NCI-H2196 (cell line): ENCODE measurements around the gene ERCC6.

ENCODE experiments used
- DNase-seq: peaks from one replicate; lab custom pipeline; 2025; ENCODE audit not compliant: unreplicated experiment; lab: John Stamatoyannopoulos, UW

The ERCC6 gene

DNA sequence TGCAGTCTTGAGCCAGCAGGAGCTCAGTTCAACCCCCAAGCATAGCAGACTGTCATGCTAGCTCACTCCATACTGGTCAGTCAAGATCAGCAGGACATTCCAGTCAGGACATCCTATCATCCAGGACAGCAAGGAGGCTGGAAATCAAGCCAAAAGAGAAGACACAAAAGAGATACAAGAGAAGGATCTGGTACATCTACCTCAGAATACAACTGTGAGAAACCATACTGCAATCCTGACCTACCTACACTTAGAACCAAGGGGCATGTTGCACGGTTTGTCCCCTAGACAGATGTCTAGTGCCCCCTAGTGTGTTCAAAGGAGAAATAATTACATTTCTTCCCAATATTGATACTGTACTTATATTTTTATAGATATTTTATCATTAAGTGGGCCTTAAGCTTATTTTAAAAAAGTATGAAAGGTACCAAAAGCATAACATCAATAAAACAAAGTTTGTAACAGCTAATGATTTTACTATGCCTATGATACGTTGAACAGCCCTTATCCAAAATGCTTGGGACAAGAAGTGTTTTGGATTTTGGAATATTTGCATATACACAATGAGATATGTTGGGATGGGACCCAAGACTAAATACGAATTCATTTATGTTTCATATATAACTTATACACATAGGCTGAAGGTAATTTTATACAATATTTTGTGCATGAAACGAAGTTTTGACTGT is 26.7 kb downstream of the ERCC6 start:
- peak; percentile 4 for DNase-seq

DNA sequence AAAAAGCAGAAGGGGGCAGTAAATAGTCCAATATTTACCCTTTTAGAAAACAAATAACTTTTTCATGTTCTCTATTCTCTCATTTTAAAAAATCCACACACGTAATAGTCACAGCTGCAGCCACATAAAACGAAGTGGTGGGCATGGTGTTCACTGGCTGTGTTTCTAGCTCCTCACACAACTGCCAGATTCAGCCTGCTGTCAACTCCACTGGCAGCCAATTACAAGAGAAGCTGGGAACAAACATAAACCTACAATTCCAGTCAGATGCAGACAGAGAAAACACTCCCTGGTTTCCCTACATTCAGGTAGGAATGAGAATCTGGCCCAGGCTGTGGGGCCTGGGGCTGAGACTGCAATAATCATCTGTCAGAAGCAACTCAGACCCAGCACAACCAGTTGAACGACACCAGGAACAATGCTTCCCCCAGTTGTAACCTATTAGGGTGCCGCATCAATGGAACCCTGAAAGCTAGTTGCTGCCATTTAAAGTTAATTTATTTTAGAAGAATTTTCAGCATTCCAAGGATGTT is 29.1 kb downstream of the ERCC6 start:
- DNase-seq: no peak

DNA sequence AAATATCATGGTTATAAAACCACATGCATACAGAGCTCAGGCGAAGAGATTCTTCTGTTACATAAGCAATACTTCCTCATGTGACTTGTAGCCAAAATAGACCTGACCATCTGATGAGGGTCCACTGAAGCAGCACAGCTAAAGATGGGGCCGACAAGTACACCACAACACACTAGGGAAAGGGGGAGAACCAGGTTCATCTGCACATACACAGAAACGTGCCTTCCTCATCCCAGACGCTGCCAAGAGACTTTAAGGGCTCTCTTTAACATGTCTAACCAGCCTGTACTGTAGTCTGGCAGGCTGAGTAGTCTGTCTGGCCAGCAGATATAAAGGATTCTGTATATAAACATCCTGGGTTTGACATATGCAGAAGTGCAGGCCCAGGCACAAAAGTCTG is 30.3 kb downstream of the ERCC6 start:
- no peak for DNase-seq

GRCh38 chr10:49508249-49508648 is 30.7 kb downstream of the ERCC6 start:
- DNase-seq: no peak

GRCh38 chr10:49505589-49505988 is 33.3 kb downstream of the ERCC6 start:
- DNase-seq: no peak

DNA sequence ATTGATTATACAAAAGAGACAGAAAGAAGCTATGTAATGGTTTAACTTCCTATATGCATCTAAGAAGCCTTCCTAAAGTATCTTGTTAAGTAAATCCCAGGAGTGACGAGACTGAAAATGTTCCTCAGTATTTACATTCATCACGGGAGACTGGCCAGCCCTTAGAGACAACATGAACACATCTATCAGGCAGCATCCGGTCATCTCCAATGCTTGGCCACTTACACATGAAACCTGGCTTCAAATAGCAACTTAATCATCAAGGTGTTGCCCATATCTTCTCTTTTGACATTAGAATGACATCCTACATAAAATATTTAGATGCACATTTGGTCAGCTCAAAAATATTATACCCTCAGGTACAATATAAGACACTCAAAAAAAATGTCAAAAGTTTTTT is 33.8 kb downstream of the ERCC6 start:
- DNase-seq: no peak

- DNase-seq: no peak
These were observed 34.4 kb downstream of the ERCC6 start for GRCh38 chr10:49504528-49504927.

DNA sequence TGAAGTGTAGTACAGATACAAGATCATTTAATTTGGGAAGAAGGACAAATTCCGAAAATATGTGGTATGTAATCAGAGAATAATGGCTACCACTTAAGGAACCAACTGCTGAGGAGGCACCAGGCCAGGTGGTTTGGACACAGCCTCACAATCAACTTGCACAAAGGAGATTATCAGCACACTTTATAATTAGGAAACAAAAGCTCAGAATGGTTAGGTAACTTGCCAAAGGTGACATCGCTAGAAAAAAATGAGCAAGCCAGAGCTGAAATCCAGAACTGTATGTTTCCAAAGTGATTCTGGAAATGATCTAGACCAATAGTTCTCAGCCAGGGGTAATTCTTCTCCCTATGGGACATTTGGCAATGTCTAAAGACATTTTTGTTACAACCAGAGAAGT is 36.6 kb downstream of the ERCC6 start:
- no peak for DNase-seq

DNA sequence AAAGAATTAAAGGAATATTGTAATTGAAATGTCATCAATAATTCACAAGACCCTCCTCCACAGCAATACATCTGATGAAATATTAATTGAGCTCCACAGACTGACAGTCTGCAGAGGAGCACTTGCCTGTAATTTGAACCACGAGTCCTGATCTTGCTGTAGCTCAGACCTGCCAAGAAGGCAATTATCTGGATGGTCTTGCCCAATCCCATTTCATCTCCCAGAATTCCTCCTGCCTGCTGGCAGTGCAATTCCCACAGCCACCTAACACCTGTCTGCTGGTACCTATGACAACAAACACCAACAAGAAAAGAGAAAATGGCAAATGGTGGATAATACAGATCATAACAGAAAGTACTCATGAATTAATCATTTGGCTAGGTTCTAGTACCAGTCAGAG is 38.5 kb downstream of the ERCC6 start:
- peak; percentile 58 for DNase-seq

- DNase-seq: no peak
These were observed 39.5 kb downstream of the ERCC6 start for GRCh38 chr10:49499305-49499851.

DNA sequence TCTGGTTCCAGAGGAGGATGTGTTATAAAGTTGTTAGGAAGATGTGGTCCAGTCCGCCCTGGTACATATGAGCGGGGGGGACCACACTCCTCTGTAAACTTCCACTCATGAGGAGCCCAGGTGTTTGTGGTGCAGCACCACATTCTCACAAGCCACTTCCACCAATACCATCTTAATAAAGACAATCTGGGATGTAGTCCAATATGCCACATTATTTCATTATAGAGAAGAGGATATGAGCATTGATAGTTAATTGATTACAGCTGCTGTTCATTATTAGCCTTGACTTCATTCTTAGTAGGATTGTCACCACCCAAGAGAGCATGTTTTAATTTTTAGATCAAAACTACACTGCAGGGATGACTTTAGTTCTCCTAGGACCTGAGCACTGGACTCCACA is 40.5 kb downstream of the ERCC6 start:
- no peak for DNase-seq

DNA sequence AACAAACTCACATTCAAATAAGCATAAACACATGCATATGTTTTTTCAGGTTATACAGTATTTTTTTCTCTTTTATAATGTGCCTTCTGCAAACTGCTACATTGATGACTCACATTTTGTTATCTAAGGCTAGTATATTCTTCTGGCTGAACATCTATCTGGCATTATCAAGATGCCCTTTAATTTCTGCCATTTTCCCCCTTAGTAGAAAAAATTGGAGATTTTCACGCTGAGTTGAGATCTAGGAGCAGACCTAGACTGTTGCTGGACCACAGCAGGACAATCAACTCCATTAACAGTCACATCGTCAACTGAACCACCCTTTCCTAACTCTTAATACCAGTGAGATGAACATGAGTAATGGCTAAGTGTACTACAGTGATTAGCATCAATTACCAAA is 41.6 kb downstream of the ERCC6 start:
- no peak for DNase-seq

DNA sequence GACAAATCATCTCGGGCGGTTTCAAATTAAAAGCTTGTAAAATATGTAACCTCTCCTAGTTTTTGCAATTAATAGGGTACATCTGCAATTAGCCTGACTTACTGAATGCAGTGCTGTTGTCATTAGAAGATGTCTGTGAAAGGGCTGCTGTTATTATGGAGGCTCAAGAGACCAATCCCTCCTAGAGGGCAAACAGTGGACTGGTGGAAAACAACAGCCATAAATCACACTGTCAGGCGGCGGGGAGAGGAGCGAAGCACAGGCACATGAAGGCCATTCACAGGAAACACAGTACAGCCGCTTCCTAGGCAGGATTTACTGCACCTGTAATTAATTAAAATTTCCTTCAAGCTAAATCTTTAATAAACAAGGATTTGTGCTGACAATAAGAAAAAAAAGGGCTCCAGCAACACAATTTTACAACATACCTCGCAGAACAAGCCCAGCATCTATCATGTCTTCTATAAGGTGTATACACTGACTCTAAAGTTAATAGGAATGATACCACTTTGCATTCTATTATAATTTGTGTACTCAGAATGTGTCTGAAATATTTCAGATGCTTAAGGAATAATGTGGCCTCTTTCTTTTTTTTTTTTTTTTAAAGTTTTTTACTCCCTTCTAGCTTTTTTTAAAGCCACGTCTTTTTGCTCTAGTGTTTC is 50.7 kb downstream of the ERCC6 start:
- DNase-seq: no peak

DNA sequence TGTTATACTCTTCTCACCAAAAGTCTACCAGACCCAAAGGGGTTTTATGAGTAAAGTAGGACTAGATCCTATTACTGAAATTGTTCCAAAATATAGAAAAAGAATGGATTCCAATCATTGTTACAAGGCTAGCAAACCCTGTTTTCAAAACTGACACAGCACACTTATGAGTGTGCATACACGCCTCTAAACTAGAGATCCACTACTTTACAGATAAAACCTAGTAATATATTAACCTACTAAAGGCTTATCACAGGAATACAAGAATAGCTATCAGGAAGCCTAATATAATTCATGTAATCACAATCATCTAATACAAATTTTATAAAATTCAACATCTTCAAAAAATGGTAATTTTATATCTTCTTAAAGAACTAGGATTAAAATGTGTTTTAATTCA is 52.2 kb downstream of the ERCC6 start:
- no peak for DNase-seq

DNA sequence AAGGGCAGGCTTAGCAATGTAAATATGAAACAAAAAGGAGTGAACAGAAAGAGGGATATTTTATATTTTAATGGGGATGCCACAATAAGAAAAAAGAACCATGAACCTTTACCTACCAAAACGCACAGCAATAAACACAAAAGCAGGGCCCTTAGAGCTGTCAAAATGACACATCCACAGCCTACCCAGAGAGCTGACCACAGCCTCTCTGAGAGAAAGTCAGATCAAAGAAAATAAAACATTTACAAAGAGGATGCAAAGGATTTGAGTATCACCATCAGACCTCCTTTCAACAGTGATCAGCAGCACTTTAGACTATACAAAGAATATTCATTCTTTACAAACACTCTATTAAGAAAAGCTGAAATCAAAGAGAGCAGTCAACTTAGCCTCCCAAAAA is 52.9 kb downstream of the ERCC6 start:
- DNase-seq: no peak

DNA sequence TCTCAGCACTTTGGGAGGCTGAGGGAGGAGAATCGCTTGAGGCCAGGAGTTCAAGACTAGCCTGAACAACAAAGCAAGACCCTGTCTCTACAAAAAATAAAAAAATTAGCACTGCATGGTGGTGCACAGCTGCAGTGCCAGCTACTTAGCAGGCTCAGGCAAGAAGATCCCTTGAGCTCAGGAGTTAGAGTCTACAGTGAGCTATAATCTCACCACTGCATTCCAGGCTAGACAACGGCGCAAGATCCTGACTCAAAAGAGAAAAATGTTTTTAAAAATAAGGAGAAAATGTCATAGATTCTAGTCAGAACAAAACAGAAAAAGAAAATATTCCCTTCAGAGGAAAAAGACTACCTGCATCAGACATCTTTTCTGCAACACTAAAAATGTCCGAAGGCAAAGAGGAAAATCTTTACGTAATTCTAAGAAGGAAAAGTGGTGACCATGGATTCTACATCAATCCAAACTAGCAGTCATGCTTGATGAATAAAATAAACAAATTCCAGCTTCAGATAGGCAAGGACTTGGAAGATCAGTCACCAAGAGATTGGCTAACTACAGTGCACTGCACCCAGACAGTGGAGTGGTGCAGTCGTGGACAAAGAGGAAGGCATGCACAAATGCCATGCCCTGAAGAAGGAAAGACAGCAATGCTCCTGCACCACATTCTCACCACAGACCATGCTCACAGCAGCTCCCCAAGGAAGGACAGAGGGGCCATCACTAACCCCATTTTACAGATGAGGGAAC is 54.3 kb downstream of the ERCC6 start:
- no peak for DNase-seq

DNA sequence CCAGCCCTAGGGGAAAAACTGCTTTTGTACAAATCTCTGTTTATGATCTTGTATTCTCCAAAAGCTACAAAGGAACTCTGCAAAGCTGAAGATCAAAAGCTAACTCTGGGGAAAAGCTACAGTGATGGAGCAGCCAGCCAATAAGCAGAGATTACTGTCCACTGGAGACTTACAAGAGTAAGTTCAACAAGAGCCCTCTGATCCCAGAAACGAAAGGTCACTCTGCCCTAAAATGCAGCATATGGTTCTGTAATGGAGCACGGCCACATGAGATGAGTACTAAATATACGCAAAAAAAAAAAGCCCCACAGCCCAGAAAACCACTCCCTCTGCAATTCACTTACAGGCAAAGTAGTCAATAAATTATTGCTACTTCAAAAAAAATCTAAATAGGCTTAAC is 60.1 kb downstream of the ERCC6 start:
- no peak for DNase-seq

DNA sequence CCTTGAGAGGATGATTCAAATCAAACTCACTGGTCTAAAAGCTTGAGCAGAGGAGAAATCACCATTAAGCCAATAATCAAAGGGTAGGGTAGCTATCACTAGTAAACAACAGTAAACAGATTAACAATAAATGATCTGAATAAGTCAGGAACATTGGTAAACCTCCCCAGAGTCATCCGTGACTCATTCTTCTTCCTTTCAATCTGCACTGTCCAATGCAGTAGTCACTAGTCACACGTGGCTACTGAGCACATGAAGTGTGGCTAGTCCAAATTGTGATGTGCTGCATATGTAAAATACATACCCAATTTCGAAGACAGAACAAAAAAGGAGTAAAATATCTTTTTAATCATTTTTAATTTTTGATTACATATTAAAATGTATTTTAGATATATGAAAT is 64.0 kb downstream of the ERCC6 start:
- DNase-seq: no peak

DNA sequence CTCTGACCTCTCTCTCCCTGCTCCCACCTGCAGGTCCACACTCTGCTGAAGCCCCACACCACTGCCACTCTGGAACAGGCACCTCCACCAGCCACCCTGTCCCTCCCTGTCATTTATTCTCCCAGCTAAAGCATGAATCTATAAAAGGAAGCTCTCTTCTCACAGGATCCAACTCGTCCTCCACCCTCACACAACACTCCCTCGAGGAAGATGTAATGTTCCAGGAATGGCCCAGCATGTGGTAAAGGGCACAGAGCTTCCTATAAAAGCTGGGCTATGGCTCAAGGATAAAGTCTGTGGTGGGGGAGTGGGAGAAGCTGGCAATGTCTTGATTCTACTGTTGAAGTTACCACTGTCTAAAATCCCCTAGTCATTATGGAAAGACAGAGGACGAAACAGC is 67.4 kb downstream of the ERCC6 start:
- DNase-seq: no peak

GRCh38 chr10:49465736-49466135 is 73.2 kb downstream of the ERCC6 start:
- no peak for DNase-seq
